Umbilical cord (tissue), 2 donors: ENCODE results near the gene RTP1. TPM values are rescaled to one million over a fixed set of nuclear protein-coding genes. Genes with fewer than 3 reads are reported as not detected.
"Not testable (repeated sequence)": the region's sequence is repeated elsewhere in the genome, so short reads cannot be mapped to it uniquely, and the experiment has no call there.

Experiments used
- DNase-seq: peaks from one replicate; pipeline ENCODE4 v3.0.0-alpha.2; 2015; ENCODE audit warnings: low spot score
- total RNA-seq: library from RNA; depleted of rRNA; stranded (reverse); fragments of >200 nt; gene quantifications from one replicate; pipeline ENCODE4 v1.2.3, GENCODE V29; 2014; ENCODE audit warnings: low replicate concordance; ENCODE audit not compliant: insufficient read depth

RTP1 gene
- not detected for total RNA-seq

GRCh38 chr3:187197335-187197649 lies at the start of gene RTP1:
TSS of gene RTP1 (plus strand) at chr3:187197486. CDS start at chr3:187197516, 30 bp downstream.
- no peak for DNase-seq

GRCh38 chr3:187150186-187150585 lies 47.1 kb upstream of the RTP1 start:
- no peak for DNase-seq

- DNase-seq, result no peak
Measured at GRCh38 chr3:187150599-187150998, 46.7 kb upstream of the RTP1 start.

GRCh38 chr3:187161556-187161955 lies 35.7 kb upstream of the RTP1 start:
- DNase-seq, result no peak

- no peak for DNase-seq
Measured at GRCh38 chr3:187162265-187162953, 34.9 kb upstream of the RTP1 start.

GRCh38 chr3:187165144-187165543 lies 32.1 kb upstream of the RTP1 start:
- DNase-seq, result peak; percentile 63

GRCh38 chr3:187166750-187167149 lies 30.5 kb upstream of the RTP1 start:
- no peak for DNase-seq

- DNase-seq, result no peak
Measured at GRCh38 chr3:187167777-187168176, 29.5 kb upstream of the RTP1 start.

- DNase-seq, result no peak
Measured at GRCh38 chr3:187169231-187169960, 27.9 kb upstream of the RTP1 start.

GRCh38 chr3:187170911-187171310 lies 26.4 kb upstream of the RTP1 start:
- DNase-seq, result not testable (repeated sequence)

- DNase-seq, result no peak
Measured at GRCh38 chr3:187172929-187173328, 24.4 kb upstream of the RTP1 start.

- DNase-seq, result no peak
Measured at GRCh38 chr3:187181454-187182170, 15.7 kb upstream of the RTP1 start.

- peak; percentile 31 for DNase-seq
Measured at GRCh38 chr3:187183210-187183862, 13.9 kb upstream of the RTP1 start.

- no peak for DNase-seq
Measured at GRCh38 chr3:187183903-187184302, 13.4 kb upstream of the RTP1 start.

- no peak for DNase-seq
Measured at GRCh38 chr3:187185759-187186158, 11.5 kb upstream of the RTP1 start.

GRCh38 chr3:187186375-187186774 lies 10.9 kb upstream of the RTP1 start:
- DNase-seq, result peak; percentile 24

GRCh38 chr3:187186801-187187421 lies 10.4 kb upstream of the RTP1 start:
- DNase-seq, result peak; percentile 67

- no peak for DNase-seq
Measured at GRCh38 chr3:187188931-187189330, 8.4 kb upstream of the RTP1 start.

- no peak for DNase-seq
Measured at GRCh38 chr3:187191271-187191670, 6.0 kb upstream of the RTP1 start.

GRCh38 chr3:187193181-187193580 lies 4.1 kb upstream of the RTP1 start:
- peak; percentile 13 for DNase-seq

GRCh38 chr3:187196573-187197334 lies 532 bp upstream of the RTP1 start:
- no peak for DNase-seq
